Activated CD8-positive, alpha-beta T cell treated with anti-CD3 and anti-CD28 coated beads for 36 hours (primary cell): Measurements from ENCODE around the gene UNG. TPM values are rescaled to one million over a fixed set of nuclear protein-coding genes. Genes with fewer than 3 reads are reported as not detected.

Source experiments
- ATAC-seq: fragments of 200-7000 bp; cut with Tn5 transposase; one replicate; pipeline ENCODE4 v1.10.0; 2021; ENCODE audit warnings: mild to moderate bottlenecking, moderate library complexity
- CTCF ChIA-PET: fragments of 350-600 bp; sonication (Branson Sonifier 250); formaldehyde crosslinking; loops from one replicate; lab custom pipeline; 2021; ENCODE audit warnings: antibody characterized with exemption; lab: Charles Lee
- POLR2A ChIA-PET: fragments of 350-600 bp; sonication (Branson Sonifier 250); formaldehyde crosslinking; loops from one replicate; lab custom pipeline; 2021; ENCODE audit warnings: antibody characterized with exemption; lab: Charles Lee
- DNase-seq: peaks from one replicate; pipeline ENCODE4 v3.0.0-alpha.2; 2020
- H3K27ac Mint-ChIP-seq: one replicate; pipeline ENCODE4 v1.8.0; 2021; ENCODE audit warnings: mild to moderate bottlenecking, mixed read lengths
- H3K27me3 Mint-ChIP-seq: one replicate; pipeline ENCODE4 v1.8.0; 2021; ENCODE audit warnings: mixed read lengths
- H3K36me3 Mint-ChIP-seq: one replicate; pipeline ENCODE4 v1.8.0; 2021; ENCODE audit warnings: low read depth, mixed read lengths
- H3K4me1 Mint-ChIP-seq: one replicate; pipeline ENCODE4 v1.8.0; 2021; ENCODE audit warnings: low read depth, mixed read lengths
- H3K4me3 Mint-ChIP-seq: one replicate; pipeline ENCODE4 v1.8.0; 2021; ENCODE audit warnings: mild to moderate bottlenecking, moderate library complexity, mixed read lengths
- H3K9me3 Mint-ChIP-seq: one replicate; pipeline ENCODE4 v1.8.0; 2021; ENCODE audit warnings: mixed read lengths
- intact Hi-C: fragments of 100-400 bp; cut with micrococcal nuclease; formaldehyde crosslinking; loops from one replicate; pipeline ENCODE4 v1.10.0; 2022
- total RNA-seq, 2 experiments: library from RNA; stranded (reverse); gene quantifications; one replicate each; pipeline ENCODE4 v1.2.3, GENCODE V29; 2021
- TF ChIP-seq, protein P1 (sequence below): fragments of 200-600 bp; IDR thresholded peaks from one replicate; pipeline ENCODE4 v1.8.0; 2022; ENCODE audit warnings: antibody characterized with exemption, mild to moderate bottlenecking

Gene UNG
- total RNA-seq, 2 experiments from 2014 or later: 86.4 to 93.3 TPM

DNA sequence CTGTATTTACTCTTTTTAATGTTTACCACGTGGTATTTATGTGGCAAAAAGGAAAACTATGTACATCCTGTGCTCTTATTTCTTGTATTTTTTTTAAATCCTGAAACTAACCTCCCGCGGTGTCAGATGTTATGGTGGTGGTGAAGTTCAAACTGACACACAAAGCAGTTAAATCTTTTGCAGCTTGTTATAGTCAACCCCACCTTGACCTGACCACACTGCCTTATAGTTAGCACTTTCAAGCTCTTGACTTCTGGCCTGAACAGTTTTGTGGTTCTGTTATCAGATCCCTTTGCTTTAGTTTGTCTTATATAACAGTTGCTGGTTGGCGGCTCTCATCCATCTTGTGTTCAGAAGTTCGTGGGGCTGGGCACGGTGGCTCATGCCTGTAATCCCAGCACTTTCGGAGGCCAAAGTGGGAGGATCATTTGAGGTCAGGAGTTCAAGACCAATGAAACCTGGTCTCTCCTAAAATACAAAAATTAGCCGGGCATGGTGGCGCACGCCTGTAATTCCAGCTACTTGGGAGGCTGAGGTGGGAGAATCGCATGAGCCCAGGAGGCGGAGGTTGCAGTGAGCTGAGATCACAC is 2.1 kb downstream of the UNG start:
- H3K9me3 Mint-ChIP-seq: no peaks in the 10 kb centered on the region
- ATAC-seq (no peak), DNase-seq (no peak)
- H3K27ac Mint-ChIP-seq: no peak overlapping the region
- CTCF ChIA-PET: interaction anchor here (1.7 to 3.5 kb wide), 2 partner anchors 8 to 12 kb away, joined by 4 to 30 read pairs; no protein-coding TSS in a partner anchor
- H3K4me3 Mint-ChIP-seq: peak overlapping the region; percentile 82
- H3K27me3 Mint-ChIP-seq: no peaks in the 10 kb centered on the region
- peaks cover 43% of the 10 kb centered on the region for H3K36me3 Mint-ChIP-seq
- TF ChIP-seq, protein P1, sequence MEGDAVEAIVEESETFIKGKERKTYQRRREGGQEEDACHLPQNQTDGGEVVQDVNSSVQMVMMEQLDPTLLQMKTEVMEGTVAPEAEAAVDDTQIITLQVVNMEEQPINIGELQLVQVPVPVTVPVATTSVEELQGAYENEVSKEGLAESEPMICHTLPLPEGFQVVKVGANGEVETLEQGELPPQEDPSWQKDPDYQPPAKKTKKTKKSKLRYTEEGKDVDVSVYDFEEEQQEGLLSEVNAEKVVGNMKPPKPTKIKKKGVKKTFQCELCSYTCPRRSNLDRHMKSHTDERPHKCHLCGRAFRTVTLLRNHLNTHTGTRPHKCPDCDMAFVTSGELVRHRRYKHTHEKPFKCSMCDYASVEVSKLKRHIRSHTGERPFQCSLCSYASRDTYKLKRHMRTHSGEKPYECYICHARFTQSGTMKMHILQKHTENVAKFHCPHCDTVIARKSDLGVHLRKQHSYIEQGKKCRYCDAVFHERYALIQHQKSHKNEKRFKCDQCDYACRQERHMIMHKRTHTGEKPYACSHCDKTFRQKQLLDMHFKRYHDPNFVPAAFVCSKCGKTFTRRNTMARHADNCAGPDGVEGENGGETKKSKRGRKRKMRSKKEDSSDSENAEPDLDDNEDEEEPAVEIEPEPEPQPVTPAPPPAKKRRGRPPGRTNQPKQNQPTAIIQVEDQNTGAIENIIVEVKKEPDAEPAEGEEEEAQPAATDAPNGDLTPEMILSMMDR: no peak
- peaks cover 22% of the 10 kb centered on the region for H3K4me1 Mint-ChIP-seq
- intact Hi-C loops: loop anchor here (10.0 kb wide), 1 partner anchor 465 kb away; the partner anchor contains the start of gene SELPLG
- POLR2A ChIA-PET: interaction anchor here (1.1 to 1.7 kb wide), 5 partner anchors 9 to 539 kb away, joined by 3 to 5 read pairs (median 4); no protein-coding TSS in a partner anchor

DNA sequence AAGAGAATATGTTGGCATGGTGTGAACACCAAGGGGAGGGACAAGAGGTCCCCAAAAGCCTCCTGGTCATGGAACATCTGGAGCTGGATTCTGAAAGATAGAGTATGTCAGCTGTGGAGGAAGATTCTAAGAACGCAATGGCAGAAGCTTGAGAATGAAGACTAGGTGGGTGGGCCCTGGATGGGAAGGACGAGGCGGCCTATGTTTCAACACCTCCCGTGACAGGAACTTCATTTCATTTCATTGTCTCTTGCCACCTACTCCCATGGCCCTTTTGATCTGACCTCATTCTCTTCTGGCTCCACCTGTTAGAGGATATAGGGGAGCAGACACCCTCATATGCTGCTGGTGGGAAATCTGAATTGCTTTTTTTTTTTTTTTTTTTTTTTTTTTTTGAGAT is 3.3 kb downstream of the UNG start:
- POLR2A ChIA-PET: interaction anchor here (0.6 to 1.1 kb wide), 5 partner anchors 9 to 47 kb away, joined by 3 to 6 read pairs (median 3); no protein-coding TSS in a partner anchor
- no peak for ATAC-seq
- intact Hi-C loops: no loop called here
- H3K36me3 Mint-ChIP-seq: peaks cover 51% of the 10 kb centered on the region
- H3K4me3 Mint-ChIP-seq: no peak overlapping the region
- peaks cover 22% of the 10 kb centered on the region for H3K4me1 Mint-ChIP-seq
- no peaks in the 10 kb centered on the region for H3K27me3 Mint-ChIP-seq
- TF ChIP-seq, protein P1: no peak
- no peak for DNase-seq
- no peak overlapping the region for H3K27ac Mint-ChIP-seq
- H3K9me3 Mint-ChIP-seq: no peaks in the 10 kb centered on the region
- CTCF ChIA-PET: interaction anchor here (0.8 to 3.5 kb wide), 2 partner anchors 11 to 332 kb away, joined by 3 to 30 read pairs; no protein-coding TSS in a partner anchor

DNA sequence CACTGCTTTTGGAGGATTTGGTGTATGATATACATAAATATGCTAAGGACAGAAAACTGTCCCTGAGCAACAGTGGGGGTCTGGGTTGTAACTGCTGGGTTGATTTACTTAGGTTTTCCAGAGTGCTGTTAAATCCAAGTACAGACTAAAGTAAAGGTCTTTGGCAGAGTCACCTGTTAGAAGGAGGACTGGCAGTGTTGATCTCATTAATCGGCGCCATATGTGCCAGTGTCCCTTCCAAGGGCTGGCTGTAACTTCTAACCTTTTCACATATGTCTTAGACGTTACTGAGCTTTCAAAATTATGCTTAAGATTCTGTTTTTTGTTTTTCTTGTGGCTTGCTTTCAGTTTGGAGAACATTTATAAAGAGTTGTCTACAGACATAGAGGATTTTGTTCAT is 5.1 kb downstream of the UNG start:
- TF ChIP-seq, protein P1: no peak
- Mint-ChIP-seq H3K9me3 (no peaks in the 10 kb centered on the region), H3K4me3 (no peak overlapping the region), H3K27me3 (no peaks in the 10 kb centered on the region), H3K27ac (no peak overlapping the region), H3K36me3 (peaks cover 55% of the 10 kb centered on the region), H3K4me1 (peaks cover 22% of the 10 kb centered on the region)
- no peak for ATAC-seq
- ChIA-PET POLR2A (interaction anchor here (0.7 to 1.4 kb wide), 2 partner anchors 9 to 13 kb away, joined by 3 to 6 read pairs; no protein-coding TSS in a partner anchor), CTCF (interaction anchor here (1.6 kb wide), 1 partner anchor 10 kb away, joined by 6 read pairs; no protein-coding TSS in a partner anchor)
- no peak for DNase-seq
- intact Hi-C loops: no loop called here

DNA sequence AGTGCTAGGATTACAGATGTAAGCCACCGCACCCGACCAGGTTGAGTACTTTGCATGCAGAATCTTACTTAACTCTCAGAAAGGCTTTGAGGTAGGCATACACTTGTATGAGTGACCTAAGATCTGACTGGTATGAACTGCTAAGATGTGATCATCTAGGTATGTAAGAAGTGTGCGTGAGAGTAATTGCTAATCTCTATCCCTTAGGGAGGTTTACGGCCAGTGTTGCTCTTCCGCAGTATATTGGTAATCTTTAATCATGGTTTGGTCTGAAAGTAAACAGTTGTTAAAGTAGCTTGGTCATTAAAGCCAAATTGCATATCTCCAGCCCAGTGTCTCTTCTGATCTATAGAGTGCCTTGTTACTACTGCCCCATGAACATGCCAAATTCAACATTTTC is 7.8 kb downstream of the UNG start:
- H3K27me3 Mint-ChIP-seq: no peaks in the 10 kb centered on the region
- H3K4me3 Mint-ChIP-seq: no peak overlapping the region
- POLR2A ChIA-PET: interaction anchor here (0.6 kb wide), 1 partner anchor 338 kb away, joined by 3 read pairs; no protein-coding TSS in a partner anchor
- CTCF ChIA-PET: no interaction called here
- DNase-seq: no peak
- H3K36me3 Mint-ChIP-seq: peaks cover 50% of the 10 kb centered on the region
- no peaks in the 10 kb centered on the region for H3K9me3 Mint-ChIP-seq
- no peak for ATAC-seq
- intact Hi-C loops: loop anchor here (5.0 kb wide), 1 partner anchor 287 kb away; no protein-coding TSS in a partner anchor
- TF ChIP-seq, protein P1: no peak
- H3K27ac Mint-ChIP-seq: no peak overlapping the region
- peaks cover 9% of the 10 kb centered on the region for H3K4me1 Mint-ChIP-seq
